ENCODE data around the gene MLLT3.

DNA sequence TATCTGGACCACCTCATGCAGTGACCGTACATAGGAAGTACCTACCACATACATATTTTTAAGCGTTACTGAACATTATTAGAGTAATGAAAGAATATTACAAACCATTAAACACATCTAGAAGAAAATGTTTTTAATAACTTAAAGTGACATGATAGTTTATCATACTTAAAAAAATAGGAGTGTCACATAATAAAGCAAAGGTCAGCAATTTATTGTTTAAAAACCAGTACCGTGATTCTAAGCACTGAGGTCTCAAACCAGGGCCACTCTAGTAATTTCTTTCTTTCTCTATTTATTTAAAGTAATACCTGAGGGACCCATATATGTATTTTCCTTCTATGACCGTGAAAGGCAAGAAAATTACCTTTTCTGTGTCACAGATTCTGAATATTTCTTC lies 216.0 kb downstream of the MLLT3 start:
- TF ChIP-seq CTCF (IDR thresholded peaks at IDR 0.05; ENCODE audit: insufficient read depth, low read length, poor library complexity, severe bottlenecking) (no peak), EZH2phosphoT487 (conservative IDR thresholded peaks at IDR 0.05; ENCODE audit: low read length) (no peak)

All from SU-DHL-6 (cell line).